ENCODE measurements around the gene B3GALT6.

Gene B3GALT6

GRCh38 chr1:1217621-1218523 lies 14.2 kb upstream of the B3GALT6 start:
- POLR2A ChIA-PET, result no interaction called here
- CTCF ChIA-PET, result interaction anchor here (0.7 kb wide), 1 partner anchor 96 kb away, joined by 3 read pairs; no protein-coding TSS in a partner anchor
- TF ChIP-seq CTCF (IDR thresholded peaks at IDR 0.05; ENCODE audit: control extremely low read depth, extremely low read depth, low read depth, missing control alignments), result no peak
- DNase-seq (ENCODE audit: extremely low spot score), result no peak

- POLR2A ChIA-PET, result no interaction called here
- TF ChIP-seq CTCF (IDR thresholded peaks at IDR 0.05; ENCODE audit: control extremely low read depth, extremely low read depth, low read depth, missing control alignments), result no peak
- CTCF ChIA-PET, result no interaction called here
- no peak for DNase-seq (ENCODE audit: extremely low spot score)
Observed at GRCh38 chr1:1218524-1219200, 13.4 kb upstream of the B3GALT6 start.

- TF ChIP-seq CTCF (IDR thresholded peaks at IDR 0.05; ENCODE audit: control extremely low read depth, extremely low read depth, low read depth, missing control alignments), result no peak
- CTCF ChIA-PET, result no interaction called here
- POLR2A ChIA-PET, result no interaction called here
- no peak for DNase-seq (ENCODE audit: extremely low spot score)
Observed at GRCh38 chr1:1219341-1219740, 12.7 kb upstream of the B3GALT6 start.

- CTCF ChIA-PET, result no interaction called here
- no peak for DNase-seq (ENCODE audit: extremely low spot score)
- TF ChIP-seq CTCF (IDR thresholded peaks at IDR 0.05; ENCODE audit: control extremely low read depth, extremely low read depth, low read depth, missing control alignments), result no peak
- POLR2A ChIA-PET, result no interaction called here
Observed at GRCh38 chr1:1220197-1220596, 11.8 kb upstream of the B3GALT6 start.

GRCh38 chr1:1221887-1222574 lies 10.0 kb upstream of the B3GALT6 start:
- no peak for TF ChIP-seq CTCF (IDR thresholded peaks at IDR 0.05; ENCODE audit: control extremely low read depth, extremely low read depth, low read depth, missing control alignments)
- no peak for DNase-seq (ENCODE audit: extremely low spot score)
- ChIA-PET POLR2A (no interaction called here), CTCF (interaction anchor here (1.4 kb wide), 1 partner anchor 100 kb away, joined by 4 read pairs; no protein-coding TSS in a partner anchor)

- DNase-seq (ENCODE audit: extremely low spot score), result no peak
- ChIA-PET POLR2A (no interaction called here), CTCF (interaction anchor here (1.4 kb wide), 1 partner anchor 100 kb away, joined by 4 read pairs; no protein-coding TSS in a partner anchor)
- TF ChIP-seq CTCF (IDR thresholded peaks at IDR 0.05; ENCODE audit: control extremely low read depth, extremely low read depth, low read depth, missing control alignments), result no peak
Observed at GRCh38 chr1:1222575-1223225, 9.3 kb upstream of the B3GALT6 start.
